Dendritic cell treated with granulocyte-macrophage colony-stimulating factor and Interleukin-4, amounts not matched to agents 40 ng/mL and 50 ng/mL, for 4 days (primary cell): ENCODE measurements around the gene DNAJC19.
"Not testable (repeated sequence)": the region's sequence is repeated elsewhere in the genome, so short reads cannot be mapped to it uniquely, and the experiment has no call there.

Experiments used
- H3K27ac Mint-ChIP-seq: one replicate; pipeline ENCODE4 v1.8.0; 2022; ENCODE audit warnings: mild to moderate bottlenecking, mixed read lengths
- H3K27me3 Mint-ChIP-seq: one replicate; pipeline ENCODE4 v1.8.0; 2022; ENCODE audit warnings: mild to moderate bottlenecking, mixed read lengths
- H3K36me3 Mint-ChIP-seq: one replicate; pipeline ENCODE4 v1.8.0; 2022; ENCODE audit warnings: low read depth, mixed read lengths
- H3K4me1 Mint-ChIP-seq: one replicate; pipeline ENCODE4 v1.8.0; 2022; ENCODE audit warnings: low read depth, mixed read lengths
- H3K4me3 Mint-ChIP-seq: one replicate; pipeline ENCODE4 v1.8.0; 2022; ENCODE audit warnings: mild to moderate bottlenecking, moderate library complexity, mixed read lengths
- H3K9me3 Mint-ChIP-seq: one replicate; pipeline ENCODE4 v1.8.0; 2022; ENCODE audit warnings: mixed read lengths
- intact Hi-C: fragments of 100-400 bp; cut with micrococcal nuclease; formaldehyde crosslinking; loops from one replicate; pipeline ENCODE4 v1.15.0; 2022

Gene DNAJC19

DNA sequence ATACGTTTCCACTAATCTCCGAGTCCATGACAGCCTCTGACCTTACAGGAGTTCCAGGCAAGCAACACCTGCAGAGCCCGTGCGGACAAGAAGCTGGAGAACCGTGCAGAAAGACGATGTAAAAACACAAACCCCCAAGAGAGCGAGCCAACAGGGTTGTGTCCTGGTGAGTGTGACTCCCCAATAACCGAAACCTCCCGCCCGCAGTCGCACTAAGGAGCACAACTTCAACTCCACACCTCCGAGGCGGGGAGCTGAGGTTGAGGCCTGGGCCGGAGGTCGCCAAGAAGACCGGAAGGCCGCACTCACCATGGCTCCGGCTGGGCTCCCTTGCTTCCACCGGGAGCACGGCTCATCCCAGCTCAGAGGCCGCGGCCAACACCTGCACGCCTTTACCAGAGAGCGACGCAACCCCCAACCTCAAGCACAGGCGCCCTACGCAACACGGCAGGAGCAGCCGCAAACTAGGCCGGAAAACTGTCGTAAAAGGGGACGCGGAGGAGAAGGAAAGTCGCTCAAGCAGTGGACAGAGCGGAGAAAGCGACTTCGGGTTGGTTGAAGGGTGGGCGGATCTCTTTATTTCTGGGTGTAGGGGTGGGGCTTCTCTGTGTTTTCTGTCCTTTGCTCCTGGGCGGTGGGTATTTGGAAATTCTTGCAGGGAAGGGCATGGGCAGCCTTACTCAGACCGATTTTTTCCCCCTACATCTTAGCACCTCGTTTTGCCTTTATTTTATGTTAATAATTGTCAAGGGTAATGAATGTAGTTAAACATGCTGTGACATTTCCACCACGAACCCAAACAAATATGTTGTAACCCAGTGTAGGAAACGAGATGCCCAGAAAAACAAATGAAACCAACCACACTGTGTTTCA is at the start of gene DNAJC19:
Gene DNAJC19, minus strand, starts transcription at position 446 of the 873 bp plus-strand sequence. Its CDS starts 134 bp downstream, at position 312.
- peaks cover 14% of the 10 kb centered on the region for H3K27me3 Mint-ChIP-seq
- H3K4me1 Mint-ChIP-seq = peaks cover 15% of the 10 kb centered on the region
- H3K36me3 Mint-ChIP-seq = peaks cover 40% of the 10 kb centered on the region
- no peaks in the 10 kb centered on the region for H3K9me3 Mint-ChIP-seq
- intact Hi-C loops = loop anchor here (1.0 kb wide), 1 partner anchor 77 kb away; the partner anchor contains the start of gene FXR1
- H3K4me3 Mint-ChIP-seq = peak within 1 kb of the TSS; percentile 98
- H3K27ac Mint-ChIP-seq = peak within 1 kb of the TSS; percentile 95

DNA sequence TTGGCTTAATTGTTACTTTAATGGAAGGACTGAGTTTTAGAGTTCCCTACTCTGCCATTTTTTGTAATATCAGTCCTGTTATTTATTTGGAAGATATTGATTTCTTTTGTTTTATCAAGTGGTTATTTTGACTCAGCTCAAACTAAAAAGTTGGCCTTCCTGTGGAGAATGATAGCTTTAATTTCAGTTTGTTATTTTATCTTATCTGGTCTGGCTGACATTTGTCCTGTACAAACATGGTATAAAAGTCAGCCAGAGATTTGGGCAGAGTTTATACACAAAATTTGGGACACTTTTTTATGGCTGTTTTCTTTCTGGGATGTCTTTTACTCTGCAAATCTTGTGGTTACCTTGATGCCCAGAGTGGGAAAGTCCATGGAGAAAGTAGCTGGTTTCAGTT is 41.4 kb upstream of the DNAJC19 start:
- H3K27me3 Mint-ChIP-seq = no peaks in the 10 kb centered on the region
- H3K27ac Mint-ChIP-seq = no peak overlapping the region
- intact Hi-C loops = no loop called here
- no peaks in the 10 kb centered on the region for H3K4me1 Mint-ChIP-seq
- peaks cover 12% of the 10 kb centered on the region for H3K9me3 Mint-ChIP-seq
- no peak overlapping the region for H3K4me3 Mint-ChIP-seq
- no peaks in the 10 kb centered on the region for H3K36me3 Mint-ChIP-seq

DNA sequence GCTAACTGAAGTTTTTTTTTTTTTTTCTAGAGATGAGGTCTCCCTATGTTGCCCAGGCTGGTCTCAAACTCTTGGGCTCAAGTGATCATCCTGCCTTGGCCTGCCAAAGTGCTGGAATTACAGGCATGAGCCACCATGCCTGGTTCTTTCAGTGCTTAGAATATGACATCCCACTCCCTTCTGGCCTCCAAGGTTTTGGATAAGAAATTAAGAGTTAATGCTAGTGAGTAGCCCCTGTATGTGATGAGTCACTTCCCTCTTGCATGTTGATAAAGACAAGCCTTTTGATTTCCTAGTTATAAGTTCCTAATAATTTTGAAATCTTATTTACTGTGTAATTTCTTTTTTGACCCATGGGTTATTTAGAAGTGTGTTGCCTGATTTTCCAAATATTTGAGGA is 35.7 kb upstream of the DNAJC19 start:
- Mint-ChIP-seq H3K4me1 (no peaks in the 10 kb centered on the region), H3K36me3 (no peaks in the 10 kb centered on the region), H3K9me3 (no peaks in the 10 kb centered on the region), H3K27ac (no peak overlapping the region), H3K27me3 (no peaks in the 10 kb centered on the region), H3K4me3 (no peak overlapping the region)
- intact Hi-C loops = no loop called here

DNA sequence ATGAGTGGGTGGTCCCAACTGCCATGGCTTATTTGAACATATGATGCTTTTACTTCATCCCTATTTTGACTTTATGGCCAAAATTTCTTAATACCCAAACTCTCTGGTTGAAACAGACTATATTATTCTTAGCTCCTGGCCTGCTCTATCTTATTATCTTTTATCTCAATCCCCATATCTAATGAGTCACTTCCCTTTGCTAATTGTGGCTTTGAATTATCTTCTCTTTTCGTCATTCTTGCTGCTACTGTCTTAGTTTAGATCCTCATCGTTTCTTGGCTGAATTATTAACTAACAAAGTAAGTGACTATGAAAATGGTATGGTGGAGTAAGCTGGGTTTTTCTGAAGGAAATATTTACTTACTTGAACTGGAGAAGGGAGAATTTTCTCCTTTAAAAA is 28.2 kb upstream of the DNAJC19 start:
- H3K4me1 Mint-ChIP-seq = no peaks in the 10 kb centered on the region
- intact Hi-C loops = no loop called here
- no peak overlapping the region for H3K27ac Mint-ChIP-seq
- H3K9me3 Mint-ChIP-seq = peaks cover 11% of the 10 kb centered on the region
- no peaks in the 10 kb centered on the region for H3K36me3 Mint-ChIP-seq
- no peaks in the 10 kb centered on the region for H3K27me3 Mint-ChIP-seq
- no peak overlapping the region for H3K4me3 Mint-ChIP-seq

DNA sequence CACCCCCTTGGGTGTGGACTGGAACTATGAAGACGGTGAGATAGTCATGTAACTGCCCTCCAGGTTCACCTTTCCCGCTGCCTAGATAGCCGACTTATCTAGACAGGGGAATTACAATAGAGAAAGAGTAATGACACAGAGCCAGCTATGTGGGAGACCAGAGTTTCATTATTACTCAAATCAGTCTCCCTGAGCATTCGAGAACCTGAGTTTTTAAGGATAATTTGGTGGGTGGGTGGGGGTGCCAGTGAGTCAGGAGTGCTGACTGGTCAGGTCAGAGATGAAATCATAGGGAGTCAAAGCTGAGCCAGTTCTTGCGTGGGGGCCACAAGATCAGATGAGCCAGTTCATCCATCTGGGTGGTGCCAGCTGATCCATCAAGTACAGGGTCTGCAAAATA is 19.7 kb upstream of the DNAJC19 start:
- H3K9me3 Mint-ChIP-seq = no peaks in the 10 kb centered on the region
- intact Hi-C loops = no loop called here
- no peaks in the 10 kb centered on the region for H3K27me3 Mint-ChIP-seq
- no peaks in the 10 kb centered on the region for H3K4me1 Mint-ChIP-seq
- H3K4me3 Mint-ChIP-seq = no peak overlapping the region
- no peak overlapping the region for H3K27ac Mint-ChIP-seq
- H3K36me3 Mint-ChIP-seq = no peaks in the 10 kb centered on the region

DNA sequence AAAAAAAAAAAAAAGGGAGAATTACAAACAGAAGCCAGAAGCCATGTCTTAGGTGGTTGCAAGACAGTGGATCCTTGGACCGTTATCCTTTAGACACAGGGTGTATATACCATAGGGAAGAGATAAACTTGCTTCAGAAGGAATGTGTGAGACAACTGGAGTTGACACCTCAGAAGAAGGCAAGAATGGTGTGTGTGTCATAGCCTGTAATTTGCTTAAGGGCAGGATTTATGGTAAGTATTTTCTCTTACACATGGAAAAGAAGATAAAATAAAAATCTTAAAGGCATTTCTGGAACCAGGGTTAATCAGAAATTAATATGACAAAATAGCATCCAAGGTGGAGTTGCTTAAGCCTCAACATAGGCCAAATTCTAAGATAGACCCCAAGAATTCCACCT is 19.3 kb upstream of the DNAJC19 start:
- no peak overlapping the region for H3K4me3 Mint-ChIP-seq
- no peak overlapping the region for H3K27ac Mint-ChIP-seq

DNA sequence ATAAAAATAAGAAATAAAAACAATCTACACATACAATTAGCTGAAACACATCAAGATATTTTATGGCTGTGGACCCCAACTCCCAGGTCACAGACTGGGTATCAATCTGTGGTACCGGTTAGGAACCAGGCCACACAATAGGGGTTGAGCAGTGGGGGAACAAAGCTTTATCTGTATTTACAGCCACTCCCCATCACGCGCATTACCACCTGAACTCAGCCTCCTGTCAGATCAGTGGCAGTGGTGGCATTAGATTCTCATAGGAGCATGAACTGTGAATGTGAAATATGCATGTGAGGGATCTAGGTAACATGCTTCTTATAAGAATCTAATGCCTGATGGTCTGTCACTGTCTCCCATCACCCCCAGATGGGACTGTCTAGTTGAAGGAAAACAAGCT is 17.7 kb upstream of the DNAJC19 start:
- no peaks in the 10 kb centered on the region for H3K4me1 Mint-ChIP-seq
- intact Hi-C loops = no loop called here
- no peak overlapping the region for H3K27ac Mint-ChIP-seq
- H3K4me3 Mint-ChIP-seq = no peak overlapping the region
- H3K27me3 Mint-ChIP-seq = no peaks in the 10 kb centered on the region
- peaks cover 3% of the 10 kb centered on the region for H3K9me3 Mint-ChIP-seq
- no peaks in the 10 kb centered on the region for H3K36me3 Mint-ChIP-seq

More for the DNA sequence above, 19.3 kb upstream of the DNAJC19 start:
- H3K9me3 Mint-ChIP-seq = no peaks in the 10 kb centered on the region
- intact Hi-C loops = no loop called here
- H3K27me3 Mint-ChIP-seq = no peaks in the 10 kb centered on the region
- H3K36me3 Mint-ChIP-seq = no peaks in the 10 kb centered on the region
- H3K4me1 Mint-ChIP-seq = no peaks in the 10 kb centered on the region

DNA sequence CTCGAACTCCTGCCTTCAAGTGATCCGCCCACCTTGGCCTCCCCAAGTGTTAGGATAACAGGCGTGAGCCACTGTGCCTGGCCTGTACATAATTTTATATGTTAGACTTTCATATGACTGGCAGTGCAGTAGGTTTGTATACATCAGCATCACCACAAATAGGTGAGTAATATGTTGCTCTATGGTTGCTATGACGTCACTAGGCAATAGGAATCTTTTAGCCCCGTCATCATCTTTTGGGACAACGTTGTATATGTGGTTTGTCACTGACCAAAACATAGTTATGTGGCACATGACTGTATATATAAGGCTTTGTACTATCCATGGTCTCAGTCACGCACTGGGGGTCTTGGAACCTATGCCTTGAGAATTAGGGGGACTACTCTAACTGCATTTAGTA is 17.0 kb upstream of the DNAJC19 start:
- Mint-ChIP-seq H3K27ac (no peak overlapping the region), H3K4me1 (no peaks in the 10 kb centered on the region), H3K27me3 (no peaks in the 10 kb centered on the region), H3K36me3 (no peaks in the 10 kb centered on the region), H3K9me3 (peaks cover 10% of the 10 kb centered on the region), H3K4me3 (no peak overlapping the region)
- intact Hi-C loops = no loop called here

DNA sequence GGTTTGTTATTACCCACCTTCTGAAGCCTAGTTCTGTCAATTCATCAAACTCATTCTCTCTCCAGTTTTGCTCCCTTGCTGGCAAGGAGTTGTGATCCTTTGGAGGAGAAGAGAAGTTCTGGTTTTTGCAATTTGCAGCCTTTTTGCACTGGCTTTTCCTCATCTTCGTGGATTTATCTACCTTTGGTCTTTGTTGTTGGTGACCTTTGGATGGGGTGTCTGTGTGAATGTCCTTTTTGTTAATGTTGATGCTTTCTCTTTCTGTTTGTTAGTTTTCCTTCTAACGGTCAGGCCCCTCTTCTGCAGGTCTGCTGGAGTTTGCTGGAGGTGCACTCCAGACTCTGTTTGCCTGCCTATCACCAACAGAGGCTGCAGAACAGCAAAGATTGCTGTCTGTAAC is 13.9 kb upstream of the DNAJC19 start:
- H3K27me3 Mint-ChIP-seq, intact Hi-C loops, H3K4me3 Mint-ChIP-seq, H3K36me3 Mint-ChIP-seq, H3K27ac Mint-ChIP-seq, H3K4me1 Mint-ChIP-seq: not testable (repeated sequence)
- H3K9me3 Mint-ChIP-seq = peaks cover 22% of the 10 kb centered on the region

DNA sequence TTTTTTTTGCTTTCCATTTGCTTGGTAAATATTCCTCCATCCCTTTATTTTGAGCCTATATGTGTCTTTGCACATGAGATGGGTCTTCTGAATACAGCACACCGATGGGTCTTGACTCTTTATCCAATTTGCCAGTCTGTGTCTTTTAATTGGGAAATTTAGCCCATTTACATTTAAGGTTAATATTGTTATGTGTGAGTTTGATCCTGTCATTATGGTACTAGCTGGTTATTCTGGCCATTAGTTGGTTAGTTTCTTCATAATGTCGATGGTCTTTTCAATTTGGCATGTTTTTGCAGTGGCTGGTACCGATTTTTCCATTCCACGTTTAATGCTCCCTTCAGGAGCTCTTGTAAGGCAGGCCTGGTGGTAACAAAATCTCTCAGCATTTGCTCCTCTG is 12.8 kb upstream of the DNAJC19 start:
- H3K9me3 Mint-ChIP-seq = peaks cover 22% of the 10 kb centered on the region
- H3K27ac Mint-ChIP-seq, H3K36me3 Mint-ChIP-seq, H3K4me1 Mint-ChIP-seq, H3K27me3 Mint-ChIP-seq, H3K4me3 Mint-ChIP-seq, intact Hi-C loops: not testable (repeated sequence)

DNA sequence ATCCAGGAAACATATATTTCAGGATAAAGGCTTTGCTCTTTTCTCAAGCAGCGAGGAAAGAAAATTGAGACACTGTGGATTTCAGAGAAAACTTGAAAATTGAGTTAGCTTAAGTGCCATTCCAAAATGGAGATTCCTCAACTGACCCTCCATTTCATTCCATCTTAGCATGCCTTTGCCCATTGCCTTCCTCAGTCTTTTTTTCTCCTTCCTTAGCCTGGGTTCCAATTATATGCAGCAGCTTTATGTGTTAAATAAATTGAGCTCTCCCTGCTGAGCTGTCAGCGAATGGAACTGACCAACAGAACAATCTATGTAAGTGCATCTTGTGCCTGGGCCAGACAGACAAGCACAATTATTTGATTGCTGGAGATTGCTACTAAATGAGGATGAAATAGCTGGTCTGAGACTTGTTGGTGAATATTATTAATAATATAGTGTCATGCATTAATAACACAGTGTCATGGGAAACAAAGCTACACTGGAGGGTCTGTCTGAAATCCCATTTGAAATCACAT is 6.9 kb upstream of the DNAJC19 start:
- Mint-ChIP-seq H3K27ac (no peak overlapping the region), H3K27me3 (peaks cover 16% of the 10 kb centered on the region), H3K9me3 (peaks cover 12% of the 10 kb centered on the region), H3K4me3 (no peak overlapping the region), H3K36me3 (no peaks in the 10 kb centered on the region), H3K4me1 (no peaks in the 10 kb centered on the region)
- intact Hi-C loops = no loop called here

DNA sequence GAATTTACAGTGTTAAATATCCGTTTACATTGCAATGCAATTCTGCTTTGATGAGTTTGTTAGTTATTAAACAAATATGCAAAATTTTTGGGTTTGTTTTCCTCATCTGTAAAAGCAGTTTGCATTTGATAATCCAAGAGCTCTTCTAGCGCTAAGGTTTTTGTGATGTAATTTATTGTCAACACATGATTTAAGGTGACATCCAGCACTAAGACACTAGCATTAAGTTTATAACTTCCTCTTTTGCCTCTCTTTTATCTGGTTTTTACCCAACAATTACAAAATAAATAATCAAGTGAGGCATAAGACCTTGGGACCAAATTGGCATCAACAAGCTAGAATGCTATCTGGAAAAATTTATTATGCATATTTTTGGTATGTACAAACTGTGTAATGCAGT is 969 bp upstream of the DNAJC19 start:
- Mint-ChIP-seq H3K27ac (no peak overlapping the region), H3K4me3 (no peak overlapping the region), H3K27me3 (peaks cover 18% of the 10 kb centered on the region), H3K9me3 (no peaks in the 10 kb centered on the region), H3K36me3 (peaks cover 32% of the 10 kb centered on the region), H3K4me1 (peaks cover 15% of the 10 kb centered on the region)
- intact Hi-C loops = no loop called here

DNA sequence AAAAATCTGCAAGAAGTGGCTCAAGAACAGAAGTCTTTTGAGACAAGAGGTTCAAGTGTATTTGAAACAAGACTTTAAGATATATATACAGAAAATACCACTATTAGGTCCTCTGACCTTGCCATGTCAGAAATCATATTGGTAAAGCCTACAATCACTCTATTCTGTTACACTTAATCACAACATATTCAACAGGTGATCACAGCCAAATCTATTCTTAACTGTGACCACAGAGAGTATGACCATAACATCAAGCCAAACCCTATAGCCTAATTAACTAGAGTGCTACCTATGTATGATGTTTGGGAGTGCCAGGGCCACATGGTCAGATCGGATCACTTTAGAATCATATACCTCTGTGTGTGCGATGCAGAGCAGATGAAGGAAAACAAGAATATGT is 2.2 kb downstream of the DNAJC19 start:
- no peaks in the 10 kb centered on the region for H3K9me3 Mint-ChIP-seq
- peaks cover 4% of the 10 kb centered on the region for H3K27me3 Mint-ChIP-seq
- H3K36me3 Mint-ChIP-seq = peaks cover 43% of the 10 kb centered on the region
- peaks cover 15% of the 10 kb centered on the region for H3K4me1 Mint-ChIP-seq
- intact Hi-C loops = no loop called here
- no peak overlapping the region for H3K27ac Mint-ChIP-seq
- no peak overlapping the region for H3K4me3 Mint-ChIP-seq

DNA sequence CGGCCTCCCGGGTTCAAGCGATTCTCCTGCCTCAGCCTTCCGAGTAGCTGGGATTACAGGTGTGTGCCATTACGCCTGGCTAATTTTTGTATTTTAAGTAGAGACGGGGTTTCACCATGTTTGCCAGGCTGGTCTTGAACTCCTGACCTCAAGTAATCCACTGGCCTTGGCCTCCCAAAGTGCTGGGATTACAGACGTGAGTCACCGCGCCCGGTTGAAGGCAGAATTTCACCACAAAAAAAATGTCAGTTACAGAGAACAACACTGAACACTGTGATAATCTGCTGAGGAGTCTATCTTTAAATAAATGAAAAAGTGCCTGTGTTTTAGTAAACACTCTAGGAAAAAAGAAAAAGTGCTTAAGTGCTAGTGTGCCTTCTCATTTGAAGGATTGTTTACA is 3.2 kb downstream of the DNAJC19 start:
- H3K9me3 Mint-ChIP-seq, H3K27me3 Mint-ChIP-seq, intact Hi-C loops, H3K4me3 Mint-ChIP-seq, H3K27ac Mint-ChIP-seq: not testable (repeated sequence)
- H3K4me1 Mint-ChIP-seq = peaks cover 15% of the 10 kb centered on the region
- peaks cover 43% of the 10 kb centered on the region for H3K36me3 Mint-ChIP-seq

DNA sequence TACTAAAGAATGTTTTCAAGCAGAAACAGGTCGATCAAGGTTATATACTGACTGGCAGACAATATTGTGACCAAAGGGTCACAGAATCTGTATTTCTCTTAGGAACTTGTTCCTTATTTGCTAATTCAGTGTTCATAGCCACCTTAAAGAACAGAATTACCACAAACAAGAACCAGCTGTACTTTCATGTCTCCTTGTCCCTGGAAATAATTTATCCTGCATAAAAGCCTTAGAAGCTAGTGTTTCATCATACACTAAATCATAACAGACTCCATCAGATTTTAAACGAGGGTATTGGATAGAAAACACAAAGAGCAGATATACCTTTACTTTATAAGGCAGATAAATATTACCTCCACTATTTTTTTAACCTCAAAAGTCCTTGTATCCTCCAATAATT is 6.4 kb downstream of the DNAJC19 start:
- Mint-ChIP-seq H3K4me3 (no peak overlapping the region), H3K27ac (no peak overlapping the region), H3K36me3 (peaks cover 38% of the 10 kb centered on the region), H3K4me1 (peaks cover 9% of the 10 kb centered on the region), H3K27me3 (no peaks in the 10 kb centered on the region), H3K9me3 (no peaks in the 10 kb centered on the region)
- intact Hi-C loops = no loop called here
